Measurements from ENCODE around the gene MAML3. TPM values are rescaled to one million over a fixed set of nuclear protein-coding genes. Genes with fewer than 3 reads are reported as not detected.

Gene MAML3
- total RNA-seq, 5 donors from 2014 or later (not counting 1 experiment from before 2014, with no cell fraction given), result 2.0 to 3.4 (median 2.7) TPM

GRCh38 chr4:139768896-139769295, 385.1 kb downstream of the MAML3 start:
- Histone ChIP-seq H3K4me3 (ENCODE audit: control insufficient read depth in 1 of 2, extremely low read depth in 1 of 2, low read length in 1 of 2) (no peak overlapping the region), H3K4me1 (ENCODE audit: control insufficient read depth in 1 of 2, extremely low read depth in 1 of 2, insufficient read depth in 2 of 2, low read length in 2 of 2) (no peaks in the 10 kb centered on the region), H3K27me3 (replicated peaks in 1 of 2; ENCODE audit: control insufficient read depth in 2 of 2, extremely low read depth in 1 of 2, insufficient read depth in 2 of 2, low read length in 1 of 2) (no peaks in the 10 kb centered on the region), H3K36me3 (ENCODE audit: control insufficient read depth in 2 of 2, extremely low read depth in 1 of 2, insufficient read depth in 1 of 2, low read length in 1 of 2) (no peaks in the 10 kb centered on the region), H3K9me3 (no peaks in the 10 kb centered on the region), H3K27ac (ENCODE audit: low read length) (no peak overlapping the region)
- 74% methylated on average over 3 of the region's 4 CpGs for WGBS (ENCODE audit: insufficient coverage)
- no peak overlapping the region for H3K4me3 Mint-ChIP-seq
- H3K27me3 Mint-ChIP-seq, result peaks cover 0 to 3% of the 10 kb centered on the region in 2 donors
- no peaks in the 10 kb centered on the region for H3K4me1 Mint-ChIP-seq
- no peaks in the 10 kb centered on the region for H3K36me3 Mint-ChIP-seq
- no peaks in the 10 kb centered on the region for H3K9me3 Mint-ChIP-seq
- ATAC-seq (replicated peaks in 1 of 4), result no peak
- no peak overlapping the region for H3K27ac Mint-ChIP-seq
- CTCF ChIA-PET, result interaction anchor here in 1 of 2 donors (0.6 kb wide), 1 partner anchor 102 kb away, joined by 3 read pairs; no protein-coding TSS in a partner anchor
- no peak for DNase-seq
- POLR2A ChIA-PET, result no interaction called here

GRCh38 chr4:139768366-139768765, 385.6 kb downstream of the MAML3 start:
- 71% methylated on average over 1 of the region's 1 CpG for WGBS (ENCODE audit: insufficient coverage)
- H3K36me3 Mint-ChIP-seq, result no peaks in the 10 kb centered on the region
- Histone ChIP-seq H3K27me3 (replicated peaks in 1 of 2; ENCODE audit: control insufficient read depth in 2 of 2, extremely low read depth in 1 of 2, insufficient read depth in 2 of 2, low read length in 1 of 2) (no peaks in the 10 kb centered on the region), H3K27ac (ENCODE audit: low read length) (no peak overlapping the region), H3K9me3 (no peaks in the 10 kb centered on the region), H3K4me3 (ENCODE audit: control insufficient read depth in 1 of 2, extremely low read depth in 1 of 2, low read length in 1 of 2) (no peak overlapping the region), H3K36me3 (ENCODE audit: control insufficient read depth in 2 of 2, extremely low read depth in 1 of 2, insufficient read depth in 1 of 2, low read length in 1 of 2) (no peaks in the 10 kb centered on the region), H3K4me1 (ENCODE audit: control insufficient read depth in 1 of 2, extremely low read depth in 1 of 2, insufficient read depth in 2 of 2, low read length in 2 of 2) (no peaks in the 10 kb centered on the region)
- ChIA-PET CTCF (no interaction called here), POLR2A (no interaction called here)
- H3K27ac Mint-ChIP-seq, result no peak overlapping the region
- H3K4me3 Mint-ChIP-seq, result no peak overlapping the region
- no peaks in the 10 kb centered on the region for H3K9me3 Mint-ChIP-seq
- H3K4me1 Mint-ChIP-seq, result no peaks in the 10 kb centered on the region
- H3K27me3 Mint-ChIP-seq, result peaks cover 0 to 3% of the 10 kb centered on the region in 2 donors
- ATAC-seq (replicated peaks in 1 of 4) (no peak), DNase-seq (no peak)

- Mint-ChIP-seq H3K4me1 (no peaks in the 10 kb centered on the region), H3K36me3 (no peaks in the 10 kb centered on the region), H3K27me3 (peaks cover 0 to 3% of the 10 kb centered on the region in 2 donors), H3K9me3 (no peaks in the 10 kb centered on the region), H3K4me3 (no peak overlapping the region), H3K27ac (no peak overlapping the region)
- Histone ChIP-seq H3K27ac (ENCODE audit: low read length) (no peak overlapping the region), H3K4me3 (ENCODE audit: control insufficient read depth in 1 of 2, extremely low read depth in 1 of 2, low read length in 1 of 2) (no peak overlapping the region), H3K27me3 (replicated peaks in 1 of 2; ENCODE audit: control insufficient read depth in 2 of 2, extremely low read depth in 1 of 2, insufficient read depth in 2 of 2, low read length in 1 of 2) (no peaks in the 10 kb centered on the region), H3K4me1 (ENCODE audit: control insufficient read depth in 1 of 2, extremely low read depth in 1 of 2, insufficient read depth in 2 of 2, low read length in 2 of 2) (no peaks in the 10 kb centered on the region), H3K9me3 (no peaks in the 10 kb centered on the region), H3K36me3 (ENCODE audit: control insufficient read depth in 2 of 2, extremely low read depth in 1 of 2, insufficient read depth in 1 of 2, low read length in 1 of 2) (no peaks in the 10 kb centered on the region)
- no peak for ATAC-seq (replicated peaks in 1 of 4)
- ChIA-PET CTCF (no interaction called here), POLR2A (no interaction called here)
- no peak for DNase-seq
These were observed 386.4 kb downstream of the MAML3 start for GRCh38 chr4:139767585-139767984.

GRCh38 chr4:139767168-139767567, 386.8 kb downstream of the MAML3 start:
- no peak overlapping the region for H3K4me3 ChIP-seq (ENCODE audit: control insufficient read depth in 1 of 2, extremely low read depth in 1 of 2, low read length in 1 of 2)
- H3K27me3 Mint-ChIP-seq, result peaks cover 0 to 3% of the 10 kb centered on the region in 2 donors
- no peaks in the 10 kb centered on the region for H3K9me3 Mint-ChIP-seq
- ATAC-seq (replicated peaks in 1 of 4) (no peak), DNase-seq (no peak)
- H3K4me3 Mint-ChIP-seq, result no peak overlapping the region
- ChIA-PET CTCF (no interaction called here), POLR2A (no interaction called here)
- H3K4me1 Mint-ChIP-seq, result no peaks in the 10 kb centered on the region
- H3K4me1 ChIP-seq (ENCODE audit: control insufficient read depth in 1 of 2, extremely low read depth in 1 of 2, insufficient read depth in 2 of 2, low read length in 2 of 2), result no peaks in the 10 kb centered on the region
- no peaks in the 10 kb centered on the region for H3K36me3 Mint-ChIP-seq
- H3K27ac ChIP-seq (ENCODE audit: low read length), result no peak overlapping the region
- H3K27me3 ChIP-seq (replicated peaks in 1 of 2; ENCODE audit: control insufficient read depth in 2 of 2, extremely low read depth in 1 of 2, insufficient read depth in 2 of 2, low read length in 1 of 2), result no peaks in the 10 kb centered on the region
- 100% methylated on average over 1 of the region's 6 CpGs for WGBS (ENCODE audit: insufficient coverage)
- no peaks in the 10 kb centered on the region for H3K36me3 ChIP-seq (ENCODE audit: control insufficient read depth in 2 of 2, extremely low read depth in 1 of 2, insufficient read depth in 1 of 2, low read length in 1 of 2)
- no peaks in the 10 kb centered on the region for H3K9me3 ChIP-seq
- H3K27ac Mint-ChIP-seq, result no peak overlapping the region

- WGBS (ENCODE audit: insufficient coverage), result 77% methylated on average over 6 of the region's 9 CpGs
- Histone ChIP-seq H3K27ac (ENCODE audit: low read length) (no peak overlapping the region), H3K9me3 (no peaks in the 10 kb centered on the region), H3K27me3 (replicated peaks in 1 of 2; ENCODE audit: control insufficient read depth in 2 of 2, extremely low read depth in 1 of 2, insufficient read depth in 2 of 2, low read length in 1 of 2) (no peaks in the 10 kb centered on the region), H3K4me1 (ENCODE audit: control insufficient read depth in 1 of 2, extremely low read depth in 1 of 2, insufficient read depth in 2 of 2, low read length in 2 of 2) (no peaks in the 10 kb centered on the region), H3K36me3 (ENCODE audit: control insufficient read depth in 2 of 2, extremely low read depth in 1 of 2, insufficient read depth in 1 of 2, low read length in 1 of 2) (no peaks in the 10 kb centered on the region), H3K4me3 (ENCODE audit: control insufficient read depth in 1 of 2, extremely low read depth in 1 of 2, low read length in 1 of 2) (no peak overlapping the region)
- Mint-ChIP-seq H3K27me3 (peaks cover 0 to 3% of the 10 kb centered on the region in 2 donors), H3K27ac (no peak overlapping the region), H3K4me1 (no peaks in the 10 kb centered on the region), H3K36me3 (no peaks in the 10 kb centered on the region), H3K9me3 (no peaks in the 10 kb centered on the region), H3K4me3 (no peak overlapping the region)
- ChIA-PET POLR2A (no interaction called here), CTCF (interaction anchor here in 1 of 2 donors (0.7 kb wide), 1 partner anchor 481 kb away, joined by 3 read pairs; no protein-coding TSS in a partner anchor)
- DNase-seq, result no peak
- ATAC-seq (replicated peaks in 1 of 4), result no peak
These were observed 389.2 kb downstream of the MAML3 start for GRCh38 chr4:139764686-139765310.

GRCh38 chr4:139764182-139764581, 389.8 kb downstream of the MAML3 start:
- CTCF ChIA-PET, result interaction anchor here in 1 of 2 donors (0.7 kb wide), 1 partner anchor 480 kb away, joined by 3 read pairs; no protein-coding TSS in a partner anchor
- DNase-seq, result no peak

More at GRCh38 chr4:139764182-139764581, 389.8 kb downstream of the MAML3 start:
- H3K9me3 Mint-ChIP-seq, result no peaks in the 10 kb centered on the region
- no peak overlapping the region for H3K4me3 Mint-ChIP-seq
- Histone ChIP-seq H3K27me3 (replicated peaks in 1 of 2; ENCODE audit: control insufficient read depth in 2 of 2, extremely low read depth in 1 of 2, insufficient read depth in 2 of 2, low read length in 1 of 2) (no peaks in the 10 kb centered on the region), H3K4me1 (ENCODE audit: control insufficient read depth in 1 of 2, extremely low read depth in 1 of 2, insufficient read depth in 2 of 2, low read length in 2 of 2) (no peaks in the 10 kb centered on the region), H3K27ac (ENCODE audit: low read length) (no peak overlapping the region), H3K4me3 (ENCODE audit: control insufficient read depth in 1 of 2, extremely low read depth in 1 of 2, low read length in 1 of 2) (no peak overlapping the region), H3K9me3 (no peaks in the 10 kb centered on the region), H3K36me3 (ENCODE audit: control insufficient read depth in 2 of 2, extremely low read depth in 1 of 2, insufficient read depth in 1 of 2, low read length in 1 of 2) (no peaks in the 10 kb centered on the region)
- WGBS (ENCODE audit: insufficient coverage), result 58% methylated on average over 7 of the region's 8 CpGs
- no peaks in the 10 kb centered on the region for H3K4me1 Mint-ChIP-seq
- H3K27ac Mint-ChIP-seq, result no peak overlapping the region
- POLR2A ChIA-PET, result no interaction called here
- no peak for ATAC-seq (replicated peaks in 1 of 4)
- peaks cover 0 to 3% of the 10 kb centered on the region in 2 donors for H3K27me3 Mint-ChIP-seq
- no peaks in the 10 kb centered on the region for H3K36me3 Mint-ChIP-seq

Data from T-cell (primary cell).